ENCODE results near the gene CPXM1.

DNA sequence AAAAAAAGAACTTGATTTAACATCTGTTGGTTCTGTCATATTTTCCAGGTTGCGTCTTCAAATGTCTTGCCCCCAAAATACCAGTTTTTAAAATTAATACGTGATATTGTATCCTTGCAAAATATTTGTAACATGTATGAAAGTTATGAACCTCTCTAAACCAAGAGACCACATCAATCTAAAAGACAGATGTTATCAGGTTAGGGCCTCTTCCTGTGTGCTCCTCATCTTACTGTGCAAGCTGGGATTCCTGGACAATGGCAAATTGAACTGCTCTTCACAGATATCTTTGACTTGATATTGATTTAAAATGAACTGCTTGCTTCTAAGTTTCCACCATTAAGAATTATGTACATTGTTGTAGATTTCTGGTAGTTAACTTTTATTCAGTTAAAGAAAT lies 25.3 kb upstream of the CPXM1 start:
- TF ChIP-seq ZNF274 (IDR thresholded peaks at IDR 0.05; ENCODE audit: low read depth, low read length) (no peak), SUZ12 (IDR thresholded peaks at IDR 0.05; ENCODE audit: extremely low read depth, insufficient read depth, insufficient read length) (no peak), YY1 (IDR thresholded peaks at IDR 0.05; ENCODE audit: insufficient read depth, insufficient read length) (no peak)
